HG03280 (cell line): ENCODE data around the gene FARS2.

Source experiments
- ATAC-seq: cut with Tn5 transposase; IDR thresholded peaks from one replicate; pipeline ENCODE4 v1.9.1; 2021; ENCODE audit warnings: mild to moderate bottlenecking, moderate library complexity; ENCODE audit not compliant: unreplicated experiment

The FARS2 gene

DNA sequence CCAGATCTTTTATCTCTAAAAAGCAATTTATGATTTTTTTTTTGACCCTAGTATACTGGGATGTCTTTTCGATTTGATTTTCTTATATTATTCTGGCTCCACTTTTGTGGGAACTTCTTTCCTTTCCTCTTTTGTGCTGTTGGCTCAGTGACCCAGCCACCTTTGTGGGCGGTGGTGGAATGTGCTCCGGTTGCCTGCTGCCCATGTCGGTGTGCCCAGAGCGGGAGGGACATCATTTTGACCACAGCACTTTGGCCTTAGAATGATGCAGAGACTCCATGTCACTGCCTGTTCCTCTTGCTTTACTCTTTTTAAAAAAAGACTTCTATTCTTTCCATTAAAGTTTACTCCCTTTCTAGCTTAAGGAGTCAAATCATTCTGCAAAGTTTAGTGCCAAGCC lies 198.0 kb downstream of the FARS2 start:
- ATAC-seq: no peak

DNA sequence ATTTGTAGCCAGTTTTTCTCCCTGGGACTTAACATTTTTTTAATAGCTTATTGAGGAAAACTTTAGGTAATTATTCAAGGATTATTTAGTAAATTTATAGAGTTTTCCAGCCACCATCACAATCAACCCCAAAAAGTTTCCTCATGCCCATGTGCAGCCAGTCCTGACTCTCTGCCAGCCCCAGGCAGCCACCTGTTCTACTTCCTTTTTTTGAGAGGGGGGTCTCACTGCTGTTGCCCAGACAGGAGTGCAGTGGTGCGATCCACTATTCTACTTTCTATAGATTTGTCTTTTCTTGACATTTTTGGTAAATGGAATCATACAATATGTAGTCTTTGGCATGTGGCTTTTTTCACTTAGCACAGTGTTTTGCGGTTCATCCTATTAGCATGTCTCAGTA lies 200.1 kb downstream of the FARS2 start:
- ATAC-seq: no peak

DNA sequence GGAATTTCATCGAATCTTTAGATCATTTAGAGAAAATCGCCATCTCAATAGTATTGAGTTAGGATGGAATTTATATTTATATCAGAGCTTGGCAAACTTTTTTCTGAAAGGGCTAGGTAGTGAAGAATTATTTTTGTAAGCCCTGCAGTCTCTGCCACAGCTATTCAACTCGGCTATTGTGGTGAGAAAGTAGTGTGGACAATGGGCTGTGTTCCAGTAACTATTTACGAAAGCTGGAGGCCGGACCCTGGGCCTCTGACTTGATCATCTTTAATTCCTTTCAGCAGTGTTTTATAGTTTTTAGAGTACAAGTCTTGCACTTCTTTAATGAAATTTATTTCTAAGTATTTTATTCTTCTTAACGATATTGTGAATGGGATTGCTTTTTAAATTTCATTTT lies 201.5 kb downstream of the FARS2 start:
- no peak for ATAC-seq

DNA sequence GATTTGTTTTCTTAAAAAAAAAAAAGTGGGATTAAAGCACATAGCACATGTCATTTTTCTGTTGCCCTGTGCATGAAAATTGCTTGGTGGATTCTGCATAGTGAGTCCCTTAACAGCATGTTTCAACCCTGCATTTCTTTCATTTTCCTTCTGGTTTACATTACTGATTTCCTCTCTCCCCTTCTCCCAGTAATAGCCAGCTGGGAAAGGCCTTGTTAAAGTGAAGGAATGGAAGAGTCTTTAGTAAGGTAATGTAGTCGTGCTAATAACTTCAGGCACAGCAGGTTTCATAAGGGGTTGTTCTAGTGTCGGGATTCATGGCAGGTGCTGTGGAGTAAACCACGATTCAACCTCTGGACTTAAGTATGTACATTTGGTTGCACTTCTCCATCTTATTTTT lies 202.4 kb downstream of the FARS2 start:
- no peak for ATAC-seq

DNA sequence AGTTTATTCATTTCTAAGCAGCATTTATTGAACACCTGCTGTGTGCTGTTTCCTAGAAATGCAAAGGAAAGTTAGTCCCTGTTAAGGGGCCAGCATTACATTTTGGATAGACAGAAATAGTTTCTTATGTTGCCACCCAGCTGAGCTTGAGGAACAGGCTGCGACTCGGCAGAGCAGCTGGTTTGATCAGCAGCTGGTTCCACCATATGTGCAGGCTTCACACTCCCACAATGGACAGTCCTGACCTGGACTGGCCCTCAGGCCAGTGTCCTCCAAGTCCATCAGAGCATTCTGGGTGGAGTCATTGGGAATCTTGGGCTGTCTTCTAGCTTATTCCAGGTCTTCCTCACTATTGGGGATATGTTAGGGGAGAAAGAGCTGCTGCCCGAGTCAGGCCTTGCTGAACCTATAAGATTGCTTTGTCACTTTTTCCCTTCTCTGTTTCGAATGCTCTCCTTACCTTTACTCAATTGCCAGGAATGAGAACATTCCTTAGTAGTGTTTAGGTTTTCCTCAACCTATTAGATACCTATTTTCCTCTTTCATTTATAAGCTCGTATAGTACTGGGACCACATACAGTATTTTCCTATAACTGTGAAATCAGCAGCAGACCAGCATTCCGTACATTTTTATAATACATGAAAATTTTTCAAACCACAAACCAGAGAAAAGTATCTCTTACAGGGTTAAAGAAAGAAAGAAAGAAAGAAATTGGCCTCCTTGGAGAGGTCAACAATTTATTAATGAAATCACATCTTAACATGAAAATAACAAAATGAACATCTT lies 203.0 kb downstream of the FARS2 start:
- no peak for ATAC-seq

DNA sequence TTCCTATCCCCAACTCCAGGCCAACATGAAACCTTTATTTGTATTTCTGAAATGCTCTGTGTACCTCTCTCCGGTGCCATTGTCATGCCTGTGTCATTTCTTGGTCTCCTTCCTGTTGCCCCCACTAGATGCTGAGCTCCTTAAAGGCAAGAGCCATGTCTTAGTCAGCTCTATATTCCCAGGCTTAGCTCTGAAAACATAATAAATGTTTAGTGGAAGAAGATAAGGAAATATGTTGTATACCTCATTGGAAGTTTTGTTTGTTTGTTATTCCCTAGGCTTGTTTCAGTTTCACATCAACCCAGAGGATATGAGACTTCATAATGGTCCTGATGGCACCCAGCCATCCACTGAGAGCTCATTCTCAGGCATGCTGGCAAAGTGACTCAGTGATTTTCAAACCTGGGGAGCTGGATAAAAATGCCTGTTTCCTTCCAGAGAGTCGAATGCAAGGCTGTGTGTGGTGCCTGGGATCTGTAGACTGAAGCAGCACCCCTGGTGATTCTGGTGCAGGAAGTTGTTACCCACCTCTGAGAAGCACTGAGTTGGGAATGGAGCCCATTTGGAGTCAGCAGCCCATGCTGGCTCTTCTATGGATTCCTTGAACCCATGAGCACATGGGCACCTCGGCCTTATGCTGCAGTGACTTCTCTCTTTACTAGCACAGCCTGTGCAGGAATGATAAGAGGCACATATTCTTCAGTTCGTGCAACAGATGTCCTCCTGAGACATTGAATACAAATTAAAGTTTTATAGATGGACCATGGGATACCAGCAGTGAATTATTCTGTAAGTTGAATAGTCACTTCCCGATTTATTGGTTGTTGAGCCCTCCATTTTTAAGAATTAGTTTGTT lies 205.2 kb downstream of the FARS2 start:
- no peak for ATAC-seq

DNA sequence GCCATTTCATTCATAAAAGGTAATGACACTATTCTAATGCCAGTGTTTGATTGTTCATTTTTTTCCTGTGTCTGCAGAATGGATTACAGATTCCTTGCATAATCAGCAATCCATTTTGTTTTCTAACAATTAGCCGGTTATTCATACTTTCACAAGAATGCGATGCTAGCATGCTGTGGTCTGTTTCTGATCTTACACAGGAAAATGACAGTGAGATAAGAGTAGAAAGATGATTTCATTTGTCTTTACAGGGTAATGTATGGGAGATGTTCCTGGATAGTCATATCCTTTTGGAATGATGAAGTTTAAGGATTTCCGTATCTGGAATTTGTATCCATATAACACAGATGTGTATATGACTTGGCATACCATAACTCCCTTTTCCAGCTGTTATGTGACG lies 207.3 kb downstream of the FARS2 start:
- ATAC-seq: no peak

DNA sequence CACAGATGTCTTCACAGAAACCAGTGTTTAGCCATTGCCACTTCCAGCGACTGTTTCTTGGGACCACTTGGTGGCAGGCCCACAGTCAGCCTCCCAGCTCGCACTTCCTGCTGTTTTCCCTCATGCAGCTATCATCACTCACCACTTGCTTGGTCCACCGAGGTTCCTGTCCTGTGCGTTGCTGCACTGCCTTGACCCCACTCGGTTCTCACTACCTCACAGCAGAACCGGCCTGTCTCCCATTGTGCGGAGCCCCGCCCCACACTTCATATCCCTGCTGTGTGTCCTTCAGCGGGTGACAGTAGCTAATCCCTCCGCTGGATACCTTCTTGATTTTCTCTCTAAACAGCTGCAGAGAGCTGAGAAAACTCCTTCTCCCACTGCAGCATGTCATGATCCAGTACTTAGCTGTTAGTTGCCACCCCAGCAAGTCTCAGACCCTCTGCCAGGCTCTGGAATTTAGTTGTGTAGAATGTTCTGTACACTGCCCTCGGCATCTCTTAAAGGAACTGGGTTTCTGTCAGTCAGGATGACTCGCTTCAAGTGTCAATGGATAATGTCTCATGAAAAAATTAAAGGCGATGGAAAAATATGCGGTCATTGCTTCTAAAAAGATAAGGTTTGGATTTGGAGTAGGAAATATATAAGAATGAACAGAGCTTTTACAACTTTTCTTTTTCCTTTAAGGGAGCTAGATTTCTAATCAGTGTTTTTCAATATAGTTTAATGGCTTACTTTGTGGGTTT lies 208.0 kb downstream of the FARS2 start:
- ATAC-seq: no peak

DNA sequence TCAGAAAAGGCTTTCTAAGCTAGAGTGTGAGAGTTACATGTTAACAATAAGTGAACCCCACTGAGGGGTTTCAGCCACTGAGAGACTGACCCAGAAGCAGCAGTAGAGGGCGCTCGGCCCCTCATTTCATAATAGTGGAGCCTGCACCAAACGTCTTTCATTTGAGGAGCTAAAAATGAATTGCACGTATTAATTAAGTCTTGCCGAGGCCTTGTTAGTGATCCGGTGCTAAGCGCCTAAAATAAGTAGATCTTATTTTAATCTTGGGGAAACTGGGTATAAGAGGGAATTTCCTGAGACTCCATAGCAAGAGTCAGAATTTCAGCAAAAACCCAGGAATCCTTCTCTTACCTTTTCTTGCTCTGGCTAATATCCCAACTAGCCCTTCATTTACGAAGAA lies 209.7 kb downstream of the FARS2 start:
- ATAC-seq: peak; percentile 51

DNA sequence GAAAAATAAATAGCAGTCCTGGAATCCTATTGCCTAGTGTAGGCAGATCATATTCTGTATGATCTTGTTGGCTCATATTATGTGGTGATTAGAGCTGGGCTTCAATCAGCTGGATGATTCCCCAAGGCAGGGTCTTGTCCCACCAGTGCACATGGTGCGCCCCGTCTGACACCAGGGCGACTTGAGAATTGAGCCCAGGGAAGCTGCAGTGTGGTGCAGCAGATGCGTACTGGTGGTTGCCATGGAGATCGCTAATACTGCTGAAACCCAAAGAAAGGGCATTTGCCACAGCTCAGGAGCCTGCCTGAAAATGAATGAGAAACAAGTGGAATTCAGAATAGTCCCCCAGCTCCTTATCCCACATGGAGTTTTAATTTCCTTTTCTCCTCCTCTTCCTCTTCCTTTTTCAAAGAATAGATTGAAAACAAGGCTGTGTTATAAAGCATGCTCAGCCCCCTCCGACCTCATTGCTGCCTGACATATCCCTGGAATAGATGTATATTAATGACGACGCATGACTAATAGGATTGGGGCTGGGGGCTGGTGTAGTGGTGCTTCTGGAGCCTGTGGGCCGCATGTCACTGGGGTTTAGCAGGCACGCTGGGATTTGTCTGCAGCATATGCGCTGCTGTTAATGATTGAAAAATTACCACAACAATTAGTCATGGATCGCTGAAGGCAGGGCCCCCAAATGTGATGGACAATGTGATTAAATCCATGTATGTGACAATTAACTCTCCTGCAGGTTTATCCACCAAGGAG lies 210.5 kb downstream of the FARS2 start:
- ATAC-seq: no peak

DNA sequence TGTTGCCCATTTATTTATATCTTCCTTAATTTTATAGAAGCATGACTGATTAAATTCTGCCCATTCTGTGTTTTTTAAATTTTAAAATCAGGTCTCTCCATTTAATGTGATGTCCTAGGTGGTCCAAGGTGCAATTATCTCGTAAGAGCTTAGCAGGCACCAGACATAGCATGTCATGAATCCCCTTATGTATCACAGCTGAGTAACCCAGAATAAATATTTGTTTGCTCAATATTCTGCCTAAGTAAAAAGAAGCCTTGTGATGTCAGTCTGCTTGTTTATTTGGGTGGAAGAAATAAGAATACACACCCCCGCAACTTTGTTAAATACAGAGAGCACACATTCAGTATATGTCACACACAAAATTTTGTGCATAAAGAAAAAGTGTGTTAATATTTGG lies 211.3 kb downstream of the FARS2 start:
- no peak for ATAC-seq

DNA sequence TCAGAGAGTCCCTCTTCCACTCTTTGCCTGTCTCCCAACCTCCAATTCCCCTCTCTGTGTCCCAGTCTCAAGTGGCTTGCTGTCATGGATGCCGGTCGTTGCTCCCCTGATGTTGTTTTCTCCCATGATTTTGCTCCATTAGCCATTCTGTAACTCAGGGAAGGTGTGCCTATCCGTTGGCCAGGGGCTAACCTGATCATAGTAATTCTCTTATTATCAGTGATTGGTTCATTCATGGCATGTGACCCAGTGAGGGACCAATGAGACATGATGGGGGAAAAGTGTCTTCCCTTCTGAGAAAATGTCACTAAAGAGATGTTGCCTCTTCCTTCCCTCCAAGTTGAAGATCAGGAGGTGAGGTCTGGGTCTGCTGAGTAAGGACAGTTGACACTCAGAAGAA lies 214.5 kb downstream of the FARS2 start:
- no peak for ATAC-seq

DNA sequence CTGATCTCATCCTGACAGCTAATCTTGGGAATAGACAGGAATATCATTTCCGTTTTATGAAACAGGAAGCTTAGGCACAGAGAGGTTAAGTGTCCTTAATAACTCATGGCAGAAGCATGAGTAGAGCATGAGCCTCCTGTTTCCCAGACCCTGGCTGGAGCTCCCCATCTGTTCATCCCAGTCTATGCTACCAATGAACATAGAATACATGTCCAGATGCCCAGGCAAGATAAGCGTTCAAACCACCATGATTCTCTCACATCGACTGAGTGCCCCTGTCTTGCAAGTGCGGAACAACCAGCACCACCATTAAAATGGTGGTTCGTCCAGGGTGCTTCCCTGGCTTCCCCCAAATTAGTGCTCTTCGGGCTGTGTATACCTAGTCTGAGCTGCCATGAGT lies 217.1 kb downstream of the FARS2 start:
- no peak for ATAC-seq

DNA sequence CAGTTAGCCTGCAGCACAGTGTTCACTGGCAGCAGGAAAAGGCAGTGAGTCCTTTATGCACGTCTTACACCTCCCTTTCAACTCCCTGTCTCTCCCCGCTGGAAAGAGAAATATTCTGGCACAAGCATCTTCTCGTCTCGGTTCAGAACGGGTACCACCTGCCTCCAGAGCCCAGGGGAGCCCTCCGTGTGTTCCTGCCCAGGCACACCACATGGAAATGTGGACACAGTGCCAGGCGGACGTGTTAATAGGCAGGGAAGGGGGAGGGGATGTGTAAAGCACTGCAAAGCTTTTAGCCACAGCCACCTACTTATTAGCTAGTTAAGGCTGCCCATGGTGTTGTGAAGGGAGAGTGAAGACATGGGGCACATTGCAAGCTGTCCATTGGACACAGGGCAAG lies 219.7 kb downstream of the FARS2 start:
- no peak for ATAC-seq

DNA sequence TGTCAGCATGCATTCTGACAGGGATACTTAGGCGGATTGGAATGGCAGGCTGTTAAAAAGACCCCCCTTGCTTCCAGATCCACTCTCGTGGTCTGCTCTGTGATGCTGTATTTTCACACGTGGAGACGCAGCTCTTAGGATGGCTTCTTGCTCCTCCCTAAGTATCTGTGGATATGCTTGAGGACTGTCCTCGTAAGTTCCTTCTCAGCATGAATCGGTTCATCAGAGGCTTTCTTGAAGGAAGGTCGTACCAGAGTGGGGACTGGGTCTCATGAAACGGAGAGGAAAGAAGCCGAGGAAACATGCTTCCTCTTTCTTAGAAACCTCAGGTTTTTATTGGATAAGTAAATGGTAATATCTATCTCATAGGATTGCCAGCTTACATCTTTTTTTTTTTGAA lies 220.4 kb downstream of the FARS2 start:
- no peak for ATAC-seq

DNA sequence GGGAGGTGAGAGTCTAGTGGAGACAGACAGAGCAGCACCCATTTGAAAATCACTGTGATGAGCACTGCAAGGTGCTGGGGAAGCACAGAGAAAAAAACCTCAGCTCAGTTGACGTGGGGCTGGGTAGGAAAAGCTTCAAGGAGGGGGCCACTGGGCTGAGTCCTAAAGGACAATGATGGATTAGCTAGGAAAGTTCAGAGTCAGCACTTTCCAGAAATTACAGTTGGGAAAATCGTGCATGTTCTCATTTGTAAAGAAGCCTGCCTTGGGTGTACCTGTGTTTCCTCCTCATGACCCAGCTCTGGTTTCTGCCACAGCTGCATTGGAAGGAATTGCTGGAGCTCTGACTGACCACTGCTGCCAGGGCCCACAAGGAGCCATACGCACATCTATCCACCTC lies 221.3 kb downstream of the FARS2 start:
- no peak for ATAC-seq

DNA sequence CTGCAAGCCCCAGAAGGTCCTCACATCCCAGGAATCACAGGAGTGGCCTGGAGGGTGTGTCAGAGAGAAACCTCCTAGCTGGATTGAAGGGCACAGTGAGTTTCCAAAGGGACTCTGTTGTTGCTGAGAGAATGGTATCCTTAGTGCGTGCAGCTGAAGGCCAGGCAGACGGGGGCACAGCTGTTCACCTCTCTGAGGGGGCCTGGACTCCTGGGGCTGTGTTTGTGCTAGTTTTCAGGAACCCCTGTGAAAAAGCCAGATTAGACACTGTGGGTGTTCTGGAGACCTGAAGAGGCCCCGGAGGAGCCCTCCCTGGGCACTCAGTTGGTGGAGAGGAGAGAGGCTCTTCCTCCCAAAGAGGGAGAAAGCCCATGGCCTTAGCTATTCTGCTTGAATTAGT lies 223.4 kb downstream of the FARS2 start:
- no peak for ATAC-seq

DNA sequence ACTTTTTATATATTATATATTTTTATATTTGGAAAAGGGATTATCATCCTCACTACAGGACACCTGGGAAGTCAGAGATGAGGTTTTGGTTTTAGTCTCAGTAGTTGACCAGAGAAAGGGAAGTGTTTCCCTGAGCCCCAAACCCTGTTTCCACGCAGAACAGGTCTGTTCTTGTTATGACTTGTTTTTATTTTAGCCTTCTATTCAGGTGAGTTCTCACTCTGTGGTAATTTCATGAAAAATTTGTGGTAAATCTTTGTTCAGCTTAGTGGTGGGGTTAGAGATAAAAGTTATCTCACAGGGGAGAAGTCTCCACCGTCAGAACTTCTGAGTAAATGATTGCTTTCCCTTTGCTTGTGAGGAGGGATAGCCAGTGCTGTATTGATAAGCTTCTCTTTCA lies 224.9 kb downstream of the FARS2 start:
- ATAC-seq: peak; percentile 85

DNA sequence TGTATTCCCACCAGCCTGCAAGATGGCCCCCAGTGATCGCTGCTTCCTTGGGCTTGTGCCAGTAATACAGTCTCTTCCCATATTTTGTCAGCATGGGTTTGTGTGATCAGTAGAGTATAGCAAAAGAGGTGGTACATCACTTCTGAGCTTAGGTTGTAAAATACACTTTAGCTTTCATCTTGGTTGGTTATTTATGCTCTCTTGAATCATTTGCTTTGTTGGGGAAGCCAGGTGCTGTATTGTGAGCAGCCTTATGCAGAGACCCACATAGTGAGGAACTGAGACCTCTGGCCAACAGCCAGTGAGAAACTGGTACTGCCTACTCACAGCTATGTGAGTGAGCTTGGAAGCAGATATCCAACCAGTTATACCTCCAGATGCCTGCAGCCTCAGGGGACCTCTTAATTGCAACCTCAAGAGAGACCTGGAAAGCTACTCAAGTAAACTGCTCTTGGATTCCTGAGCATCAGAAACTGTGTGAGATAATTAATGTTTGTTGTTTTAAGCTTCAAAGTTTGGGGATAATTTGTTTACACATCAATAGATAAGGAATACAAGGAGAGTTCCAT lies 229.3 kb downstream of the FARS2 start:
- ATAC-seq: no peak

DNA sequence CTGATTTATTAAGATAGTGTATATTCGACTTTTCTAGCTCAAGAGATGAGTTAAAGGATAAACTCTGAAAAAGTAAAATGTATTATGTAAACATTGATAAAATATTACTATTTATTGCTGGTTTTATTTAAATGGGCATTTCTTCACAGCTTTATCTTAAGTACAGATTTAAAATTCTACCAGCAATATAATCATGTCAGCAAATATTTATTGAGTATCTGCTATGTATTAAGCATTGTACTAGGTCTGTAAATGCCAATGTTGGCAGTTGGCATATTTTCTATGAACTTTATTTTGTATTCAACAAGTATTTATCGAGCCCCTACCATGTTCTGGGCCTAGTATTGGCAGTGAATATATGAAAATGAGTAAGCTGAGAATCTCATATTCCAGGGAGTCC lies 231.0 kb downstream of the FARS2 start:
- ATAC-seq: no peak

DNA sequence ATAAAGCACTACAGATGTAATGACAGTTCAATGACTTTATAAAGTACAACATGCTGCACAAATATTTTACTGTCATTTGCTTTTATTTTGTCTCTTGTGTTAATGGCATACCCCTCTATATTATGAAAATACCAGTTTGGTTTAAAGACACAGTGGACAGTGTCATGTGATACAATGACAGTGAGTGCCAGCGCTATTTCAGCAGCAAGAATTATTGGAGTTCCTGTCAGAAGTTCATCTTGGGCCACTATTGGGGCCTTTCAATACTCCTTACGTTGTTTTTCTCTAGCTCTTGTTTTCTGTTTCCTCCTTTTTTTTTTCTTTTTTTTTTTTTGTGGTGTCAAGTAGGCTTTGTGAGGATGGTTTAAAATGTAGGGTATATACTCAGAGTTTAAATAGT lies 232.5 kb downstream of the FARS2 start:
- no peak for ATAC-seq
